Measurements from ENCODE around the gene ZBED2. TPM values are rescaled to one million over a fixed set of nuclear protein-coding genes. Genes with fewer than 3 reads are reported as not detected.

ZBED2 gene
- total and polyA plus RNA-seq, 2 of the 8 experiments (the other 6 are each of a cell fraction or from before 2014, with no cell fraction given) = not detected

DNA sequence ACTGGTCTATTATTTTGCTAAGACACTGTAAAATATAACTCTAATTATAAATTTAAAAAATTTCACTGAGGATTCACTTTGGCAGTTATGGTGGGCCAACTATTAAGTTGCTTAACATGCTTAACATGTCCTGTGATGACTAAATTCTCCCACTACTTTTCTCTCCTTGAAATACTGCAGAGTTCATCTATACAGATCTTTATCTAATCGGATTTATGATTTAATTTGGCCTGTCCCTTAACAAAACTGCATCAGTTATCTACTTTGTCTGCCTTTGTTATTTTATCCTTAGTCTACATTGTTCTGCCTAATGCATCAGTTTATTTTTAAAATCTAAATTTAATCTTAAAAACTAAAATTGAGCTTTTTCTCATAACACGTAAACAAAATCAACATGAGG lies 26.8 kb downstream of the ZBED2 start:
- no peak overlapping the region for H2AFZ ChIP-seq (ENCODE audit: low read length)
- no peak overlapping the region for H3K9ac ChIP-seq (replicated peaks in 1 of 4; ENCODE audit: extremely low read depth in 1 of 4, low read depth in 3 of 4, low read length in 3 of 4)
- no peaks in the 10 kb centered on the region for H3K23me2 ChIP-seq (ENCODE audit: low read depth, low read length)
- H3K14ac ChIP-seq (ENCODE audit: insufficient read length) = no peak overlapping the region
- H3K4me3 ChIP-seq (ENCODE audit: extremely low read depth in 1 of 4, insufficient read depth in 2 of 4, low read depth in 3 of 4, low read length in 4 of 4) = no peak overlapping the region
- H4K8ac ChIP-seq (ENCODE audit: extremely low read depth, insufficient read depth, low read length) = no peak overlapping the region
- H2BK5ac ChIP-seq (ENCODE audit: low read depth, low read length) = no peak overlapping the region
- no peak overlapping the region for H3K23ac ChIP-seq (ENCODE audit: insufficient read length)
- WGBS, 2 experiments (ENCODE audit: extremely low coverage in 1 of 2, insufficient coverage in 1 of 2, insufficient read length in 1 of 2, insufficient replicate concordance in 2 of 2, low coverage in 1 of 2, low lambda C conversion rate in 2 of 2, missing lambda C conversion rate in 1 of 2) = 91% methylated on average over 2 of the region's 2 CpGs; no CpG with 5 or more reads in 1 of the 2 experiments
- H2BK12ac ChIP-seq (ENCODE audit: low read depth, low read length) = no peak overlapping the region
- H3K79me2 ChIP-seq (ENCODE audit: control insufficient read depth in 1 of 2, insufficient read depth in 2 of 2, low read length in 2 of 2) = no peaks in the 10 kb centered on the region
- H4K5ac ChIP-seq (ENCODE audit: insufficient read length, low read depth, low read length) = no peak overlapping the region
- no peak overlapping the region for H3K4me2 ChIP-seq (ENCODE audit: insufficient read depth in 1 of 2, low read depth in 2 of 2, low read length in 2 of 2)
- no peak overlapping the region for H4K91ac ChIP-seq (replicated peaks; ENCODE audit: insufficient read length, low read length)
- DNase-seq (ENCODE audit: low read depth in 1 of 2, low spot score in 2 of 2) (no peak), FAIRE-seq (no peak)
- H2BK15ac ChIP-seq (ENCODE audit: low read length) = no peak overlapping the region
- ChIA-PET POLR2A (ENCODE audit: partially characterized antibody) (no interaction called here), CTCF (ENCODE audit: partially characterized antibody) (no interaction called here)
- no peaks in the 10 kb centered on the region for H3K27me3 ChIP-seq (replicated peaks in 1 of 4; ENCODE audit: control insufficient read depth in 3 of 4, extremely low read depth in 1 of 4, insufficient read depth in 3 of 4, low read length in 3 of 4)
- no peak overlapping the region for H3K56ac ChIP-seq (replicated peaks; ENCODE audit: insufficient read length, low read depth, low read length)
- no peaks in the 10 kb centered on the region for H3K79me1 ChIP-seq (ENCODE audit: low read depth, low read length)
- H3K4ac ChIP-seq (replicated peaks; ENCODE audit: insufficient read length, low read depth, low read length) = no peak overlapping the region
- H3K36me3 ChIP-seq (ENCODE audit: control insufficient read depth in 2 of 4, insufficient read depth in 4 of 4, low read length in 3 of 4) = no peaks in the 10 kb centered on the region
- no peak overlapping the region for H2BK20ac ChIP-seq (ENCODE audit: low read length)
- H3K9me3 ChIP-seq (ENCODE audit: insufficient read depth in 2 of 2, low read depth in 1 of 2, low read length in 1 of 2) = no peaks in the 10 kb centered on the region
- no peaks in the 10 kb centered on the region for H4K20me1 ChIP-seq (replicated peaks in 1 of 2; ENCODE audit: control insufficient read depth in 1 of 2, insufficient read depth in 2 of 2, low read length in 2 of 2)
- H2BK120ac ChIP-seq (replicated peaks; ENCODE audit: low read depth, low read length) = no peak overlapping the region
- no peaks in the 10 kb centered on the region for H3K4me1 ChIP-seq (replicated peaks in 1 of 4; ENCODE audit: control insufficient read depth in 3 of 4, insufficient read depth in 4 of 4, low read length in 3 of 4)
- no peak overlapping the region for H3K18ac ChIP-seq (ENCODE audit: extremely low read depth, low read length)
- H2AK5ac ChIP-seq (ENCODE audit: low read depth, low read length) = no peak overlapping the region
- H3K27ac ChIP-seq (ENCODE audit: low read depth, low read length) = no peak overlapping the region
- no peak for TF ChIP-seq CHD7 (IDR thresholded peaks at IDR 0.05; ENCODE audit: insufficient replicate concordance, low read length)

Measured in H1 (cell line).